Testis (tissue), 2 donors: ENCODE data around the gene EFNA5.

Experiments
- POLR2A ChIP-seq: fragments of 450-650 bp; IDR thresholded peaks from one replicate; pipeline ENCODE4 v1.6.1; 2017; ENCODE audit warnings: antibody characterized with exemption, mild to moderate bottlenecking, moderate library complexity
- TF ChIP-seq, protein P1 (sequence below), 3 experiments: fragments of 450-650 bp in 2 of 3; fragments of 200-600 bp in 1 of 3; sonication (generic) in 1 of 3; IDR thresholded peaks; one replicate each; pipeline ENCODE4 v1.5.1; 2016 to 2019; ENCODE audit warnings: antibody characterized with exemption in 3 of 3, mild to moderate bottlenecking in 2 of 3, moderate library complexity in 1 of 3

DNA sequence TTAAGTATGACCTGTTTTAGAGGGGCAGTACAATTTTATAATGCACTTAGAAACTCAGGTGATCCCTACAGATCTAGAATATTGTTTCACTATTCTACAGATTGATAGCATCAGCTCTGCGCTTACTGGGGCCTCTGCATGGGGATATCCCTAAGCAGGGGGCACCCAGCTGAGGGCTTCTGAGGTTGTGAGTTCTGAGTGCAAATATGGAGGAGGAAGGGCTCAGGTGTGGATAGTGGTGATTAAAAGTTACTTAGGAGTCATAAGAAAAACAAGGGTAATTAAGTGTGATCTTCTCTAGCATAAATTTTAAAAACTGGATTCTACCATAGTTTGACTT, 274.4 kb downstream of the EFNA5 start:
- TF ChIP-seq POLR2A, result no peak
- TF ChIP-seq, protein P1, sequence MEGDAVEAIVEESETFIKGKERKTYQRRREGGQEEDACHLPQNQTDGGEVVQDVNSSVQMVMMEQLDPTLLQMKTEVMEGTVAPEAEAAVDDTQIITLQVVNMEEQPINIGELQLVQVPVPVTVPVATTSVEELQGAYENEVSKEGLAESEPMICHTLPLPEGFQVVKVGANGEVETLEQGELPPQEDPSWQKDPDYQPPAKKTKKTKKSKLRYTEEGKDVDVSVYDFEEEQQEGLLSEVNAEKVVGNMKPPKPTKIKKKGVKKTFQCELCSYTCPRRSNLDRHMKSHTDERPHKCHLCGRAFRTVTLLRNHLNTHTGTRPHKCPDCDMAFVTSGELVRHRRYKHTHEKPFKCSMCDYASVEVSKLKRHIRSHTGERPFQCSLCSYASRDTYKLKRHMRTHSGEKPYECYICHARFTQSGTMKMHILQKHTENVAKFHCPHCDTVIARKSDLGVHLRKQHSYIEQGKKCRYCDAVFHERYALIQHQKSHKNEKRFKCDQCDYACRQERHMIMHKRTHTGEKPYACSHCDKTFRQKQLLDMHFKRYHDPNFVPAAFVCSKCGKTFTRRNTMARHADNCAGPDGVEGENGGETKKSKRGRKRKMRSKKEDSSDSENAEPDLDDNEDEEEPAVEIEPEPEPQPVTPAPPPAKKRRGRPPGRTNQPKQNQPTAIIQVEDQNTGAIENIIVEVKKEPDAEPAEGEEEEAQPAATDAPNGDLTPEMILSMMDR (IDR thresholded peaks at IDR 0.05), result no peak
